ENCODE results near the gene NRG4.

GRCh38 chr15:75916978-75917377 lies 95.2 kb downstream of the NRG4 start:
- TF ChIP-seq, protein P1, sequence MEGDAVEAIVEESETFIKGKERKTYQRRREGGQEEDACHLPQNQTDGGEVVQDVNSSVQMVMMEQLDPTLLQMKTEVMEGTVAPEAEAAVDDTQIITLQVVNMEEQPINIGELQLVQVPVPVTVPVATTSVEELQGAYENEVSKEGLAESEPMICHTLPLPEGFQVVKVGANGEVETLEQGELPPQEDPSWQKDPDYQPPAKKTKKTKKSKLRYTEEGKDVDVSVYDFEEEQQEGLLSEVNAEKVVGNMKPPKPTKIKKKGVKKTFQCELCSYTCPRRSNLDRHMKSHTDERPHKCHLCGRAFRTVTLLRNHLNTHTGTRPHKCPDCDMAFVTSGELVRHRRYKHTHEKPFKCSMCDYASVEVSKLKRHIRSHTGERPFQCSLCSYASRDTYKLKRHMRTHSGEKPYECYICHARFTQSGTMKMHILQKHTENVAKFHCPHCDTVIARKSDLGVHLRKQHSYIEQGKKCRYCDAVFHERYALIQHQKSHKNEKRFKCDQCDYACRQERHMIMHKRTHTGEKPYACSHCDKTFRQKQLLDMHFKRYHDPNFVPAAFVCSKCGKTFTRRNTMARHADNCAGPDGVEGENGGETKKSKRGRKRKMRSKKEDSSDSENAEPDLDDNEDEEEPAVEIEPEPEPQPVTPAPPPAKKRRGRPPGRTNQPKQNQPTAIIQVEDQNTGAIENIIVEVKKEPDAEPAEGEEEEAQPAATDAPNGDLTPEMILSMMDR (IDR thresholded peaks at IDR 0.05) = no peak
- TF ChIP-seq REST (IDR thresholded peaks at IDR 0.05; ENCODE audit: insufficient read depth in 1 of 2, low read depth in 2 of 2, low read length in 1 of 2) (no peak), POLR2AphosphoS5 (IDR thresholded peaks at IDR 0.05; ENCODE audit: low read depth, low read length) (no peak), TCF7L2 (IDR thresholded peaks at IDR 0.05; ENCODE audit: low read depth, low read length) (no peak), SIN3A (IDR thresholded peaks at IDR 0.05; ENCODE audit: borderline replicate concordance, insufficient read depth, low read depth, low read length) (no peak)
